ENCODE results near the gene COIL. TPM values are rescaled to one million over a fixed set of nuclear protein-coding genes. Genes with fewer than 3 reads are reported as not detected.

Gene COIL
- polyA plus RNA-seq, 3 donors: 3.0 to 6.6 (median 5.3) TPM

DNA sequence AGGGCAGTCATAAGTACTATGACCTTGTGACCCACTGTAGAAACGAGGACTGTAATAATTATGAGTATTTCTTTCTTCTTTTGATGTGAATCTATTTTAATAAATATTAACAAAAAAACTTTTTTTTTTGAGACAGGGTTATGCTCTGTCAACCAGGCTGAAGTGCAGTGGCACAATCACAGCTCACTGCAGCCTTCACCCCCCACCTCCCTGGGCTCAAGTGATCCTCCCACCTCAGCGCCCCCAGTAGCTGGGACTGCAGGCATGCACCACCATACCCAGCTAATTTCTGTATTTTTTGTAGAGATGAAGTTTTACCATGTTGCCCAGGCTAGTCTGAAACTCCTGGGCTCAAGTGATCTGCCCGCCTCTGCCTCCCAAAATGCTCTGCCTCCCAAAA is 49.6 kb upstream of the COIL start:
- Histone ChIP-seq H3K9me3 (replicated peaks in 1 of 2; ENCODE audit: control insufficient read depth in 1 of 2, insufficient read depth in 1 of 2, low read length in 2 of 2) (no peaks in the 10 kb centered on the region), H3K4me1 (ENCODE audit: control insufficient read depth in 1 of 2, insufficient read depth in 2 of 2, low read length in 2 of 2) (peaks cover 9 to 11% of the 10 kb centered on the region in 2 donors), H3K9ac (ENCODE audit: insufficient read depth, low read length, poor library complexity, severe bottlenecking) (no peak overlapping the region), H4K20me1 (ENCODE audit: insufficient read depth, low read length) (peaks cover 6% of the 10 kb centered on the region), H2AFZ (ENCODE audit: insufficient read depth, low read depth, low read length, poor library complexity, severe bottlenecking) (peak overlapping the region; percentile 63), H3K4me2 (replicated peaks; ENCODE audit: extremely low read depth, low read length, poor library complexity, severe bottlenecking) (peak overlapping the region; percentile 26), H3K79me2 (ENCODE audit: insufficient read depth, low read length) (no peaks in the 10 kb centered on the region), H3K27ac (ENCODE audit: low read depth in 1 of 2, low read length in 2 of 2) (no peak overlapping the region), H3K4me3 (replicated peaks in 1 of 3; ENCODE audit: low read depth in 2 of 3, low read length in 3 of 3) (no peak overlapping the region), H3K36me3 (replicated peaks in 1 of 2; ENCODE audit: control insufficient read depth in 1 of 2, insufficient read depth in 2 of 2, low read length in 2 of 2) (peaks cover 16 to 20% of the 10 kb centered on the region in 2 donors), H3K27me3 (ENCODE audit: control insufficient read depth in 2 of 2, insufficient read depth in 2 of 2, low read length in 2 of 2) (no peaks in the 10 kb centered on the region)
- intact Hi-C loops (cut with micrococcal nuclease): no loop called here
- WGBS (ENCODE audit: insufficient coverage): 100% methylated on average over 1 of the region's 3 CpGs
- TF ChIP-seq, protein P1, sequence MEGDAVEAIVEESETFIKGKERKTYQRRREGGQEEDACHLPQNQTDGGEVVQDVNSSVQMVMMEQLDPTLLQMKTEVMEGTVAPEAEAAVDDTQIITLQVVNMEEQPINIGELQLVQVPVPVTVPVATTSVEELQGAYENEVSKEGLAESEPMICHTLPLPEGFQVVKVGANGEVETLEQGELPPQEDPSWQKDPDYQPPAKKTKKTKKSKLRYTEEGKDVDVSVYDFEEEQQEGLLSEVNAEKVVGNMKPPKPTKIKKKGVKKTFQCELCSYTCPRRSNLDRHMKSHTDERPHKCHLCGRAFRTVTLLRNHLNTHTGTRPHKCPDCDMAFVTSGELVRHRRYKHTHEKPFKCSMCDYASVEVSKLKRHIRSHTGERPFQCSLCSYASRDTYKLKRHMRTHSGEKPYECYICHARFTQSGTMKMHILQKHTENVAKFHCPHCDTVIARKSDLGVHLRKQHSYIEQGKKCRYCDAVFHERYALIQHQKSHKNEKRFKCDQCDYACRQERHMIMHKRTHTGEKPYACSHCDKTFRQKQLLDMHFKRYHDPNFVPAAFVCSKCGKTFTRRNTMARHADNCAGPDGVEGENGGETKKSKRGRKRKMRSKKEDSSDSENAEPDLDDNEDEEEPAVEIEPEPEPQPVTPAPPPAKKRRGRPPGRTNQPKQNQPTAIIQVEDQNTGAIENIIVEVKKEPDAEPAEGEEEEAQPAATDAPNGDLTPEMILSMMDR (IDR thresholded peaks at IDR 0.05): no peak
- no peak overlapping the region for H3K4me3 Mint-ChIP-seq
- peaks cover 15% of the 10 kb centered on the region for H3K4me1 Mint-ChIP-seq
- no peak for DNase-seq
- H3K27ac Mint-ChIP-seq: no peak overlapping the region
- H3K9me3 Mint-ChIP-seq: no peaks in the 10 kb centered on the region
- peaks cover 20 to 22% of the 10 kb centered on the region in 2 donors for H3K36me3 Mint-ChIP-seq
- H3K27me3 Mint-ChIP-seq (ENCODE audit: low read depth in 3 of 3): peaks cover 0 to 9% (median 5%) of the 10 kb centered on the region in 3 donors

DNA sequence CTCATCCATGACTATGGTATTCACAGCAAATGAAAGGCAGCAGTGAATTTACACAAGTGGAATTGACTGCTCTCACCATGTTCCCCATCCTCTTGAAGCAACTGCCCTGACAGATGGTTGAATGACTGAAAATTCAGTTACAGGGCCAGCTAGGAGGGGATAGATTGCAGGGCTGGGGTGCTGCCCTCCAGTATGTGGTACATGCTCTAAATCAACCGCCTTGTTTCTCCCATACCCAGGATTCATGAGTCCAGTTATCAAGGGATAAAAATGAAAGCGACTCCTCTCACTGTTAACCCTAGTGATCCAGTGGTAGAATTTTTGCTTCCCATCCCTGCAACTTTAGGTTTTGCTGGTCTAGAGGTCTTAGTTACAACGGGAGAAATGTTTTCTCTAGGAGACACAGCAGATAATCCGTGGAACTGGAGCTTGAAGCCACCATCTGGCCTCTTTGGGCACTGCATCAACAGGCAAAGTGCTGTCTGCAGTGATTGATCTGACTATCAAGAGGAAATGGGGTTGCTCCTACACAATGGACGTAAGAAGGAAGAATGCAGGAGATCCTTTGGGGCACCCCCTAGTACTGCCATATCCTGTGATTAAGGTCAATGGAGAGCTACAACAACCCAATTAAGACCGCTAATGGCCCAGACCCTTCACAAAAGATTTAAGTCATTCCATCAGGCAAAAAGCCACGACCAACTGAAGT is 49.0 kb upstream of the COIL start:
- peak overlapping the region in 1 of 2 donors; percentile 43 for H3K4me3 Mint-ChIP-seq
- peak overlapping the region in 1 of 7 donors; percentile 1 for H3K27ac Mint-ChIP-seq
- Histone ChIP-seq H3K4me3 (replicated peaks in 1 of 3; ENCODE audit: low read depth in 2 of 3, low read length in 3 of 3) (no peak overlapping the region), H3K79me2 (ENCODE audit: insufficient read depth, low read length) (no peaks in the 10 kb centered on the region), H3K36me3 (replicated peaks in 1 of 2; ENCODE audit: control insufficient read depth in 1 of 2, insufficient read depth in 2 of 2, low read length in 2 of 2) (peaks cover 22 to 26% of the 10 kb centered on the region in 2 donors), H3K4me2 (replicated peaks; ENCODE audit: extremely low read depth, low read length, poor library complexity, severe bottlenecking) (peak overlapping the region; percentile 26), H3K4me1 (ENCODE audit: control insufficient read depth in 1 of 2, insufficient read depth in 2 of 2, low read length in 2 of 2) (peaks cover 15 to 17% of the 10 kb centered on the region in 2 donors), H3K9ac (ENCODE audit: insufficient read depth, low read length, poor library complexity, severe bottlenecking) (no peak overlapping the region), H3K27me3 (ENCODE audit: control insufficient read depth in 2 of 2, insufficient read depth in 2 of 2, low read length in 2 of 2) (no peaks in the 10 kb centered on the region), H4K20me1 (ENCODE audit: insufficient read depth, low read length) (peaks cover 12% of the 10 kb centered on the region), H2AFZ (ENCODE audit: insufficient read depth, low read depth, low read length, poor library complexity, severe bottlenecking) (peak overlapping the region; percentile 63), H3K9me3 (replicated peaks in 1 of 2; ENCODE audit: control insufficient read depth in 1 of 2, insufficient read depth in 1 of 2, low read length in 2 of 2) (no peaks in the 10 kb centered on the region), H3K27ac (ENCODE audit: low read depth in 1 of 2, low read length in 2 of 2) (no peak overlapping the region)
- no peaks in the 10 kb centered on the region for H3K9me3 Mint-ChIP-seq
- TF ChIP-seq, protein P1 (IDR thresholded peaks at IDR 0.05): peak; percentile 86
- peak; percentile 30 to 56 (median 52) for DNase-seq
- 6% methylated on average over 2 of the region's 7 CpGs for WGBS (ENCODE audit: insufficient coverage)
- peaks cover 20% of the 10 kb centered on the region for H3K4me1 Mint-ChIP-seq
- H3K27me3 Mint-ChIP-seq (ENCODE audit: low read depth in 3 of 3): peaks cover 0 to 7% (median 5%) of the 10 kb centered on the region in 3 donors
- H3K36me3 Mint-ChIP-seq: peaks cover 26 to 28% of the 10 kb centered on the region in 2 donors
- intact Hi-C loops (cut with micrococcal nuclease): loop anchor here in 1 of 2 donors (10.0 kb wide), 1 partner anchor 75 kb away; the partner anchor contains the start of gene AKAP1
